ENCODE measurements around the gene NEDD4L.

DNA sequence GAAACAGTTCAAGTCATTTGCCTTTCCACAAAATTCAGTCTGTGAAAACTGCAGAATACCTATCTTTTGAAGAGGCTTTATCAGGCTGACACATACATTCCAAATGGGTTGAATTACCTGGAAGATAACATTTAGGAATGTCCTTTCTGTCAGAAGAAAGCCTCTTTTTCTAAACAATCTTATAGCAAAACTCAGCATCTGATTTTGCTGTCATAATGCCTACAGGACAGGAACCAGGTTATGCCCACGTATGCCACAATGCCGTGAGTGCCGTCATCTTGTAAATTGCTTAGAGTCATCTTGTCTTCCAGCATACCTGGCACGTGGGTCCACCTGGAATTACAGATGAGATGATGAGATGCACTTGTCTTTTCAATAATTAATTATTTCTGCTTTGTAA is 309.6 kb downstream of the NEDD4L start:
- TF ChIP-seq, protein P1, sequence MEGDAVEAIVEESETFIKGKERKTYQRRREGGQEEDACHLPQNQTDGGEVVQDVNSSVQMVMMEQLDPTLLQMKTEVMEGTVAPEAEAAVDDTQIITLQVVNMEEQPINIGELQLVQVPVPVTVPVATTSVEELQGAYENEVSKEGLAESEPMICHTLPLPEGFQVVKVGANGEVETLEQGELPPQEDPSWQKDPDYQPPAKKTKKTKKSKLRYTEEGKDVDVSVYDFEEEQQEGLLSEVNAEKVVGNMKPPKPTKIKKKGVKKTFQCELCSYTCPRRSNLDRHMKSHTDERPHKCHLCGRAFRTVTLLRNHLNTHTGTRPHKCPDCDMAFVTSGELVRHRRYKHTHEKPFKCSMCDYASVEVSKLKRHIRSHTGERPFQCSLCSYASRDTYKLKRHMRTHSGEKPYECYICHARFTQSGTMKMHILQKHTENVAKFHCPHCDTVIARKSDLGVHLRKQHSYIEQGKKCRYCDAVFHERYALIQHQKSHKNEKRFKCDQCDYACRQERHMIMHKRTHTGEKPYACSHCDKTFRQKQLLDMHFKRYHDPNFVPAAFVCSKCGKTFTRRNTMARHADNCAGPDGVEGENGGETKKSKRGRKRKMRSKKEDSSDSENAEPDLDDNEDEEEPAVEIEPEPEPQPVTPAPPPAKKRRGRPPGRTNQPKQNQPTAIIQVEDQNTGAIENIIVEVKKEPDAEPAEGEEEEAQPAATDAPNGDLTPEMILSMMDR (IDR thresholded peaks at IDR 0.05 in 2 of 3, conservative IDR thresholded peaks at IDR 0.05 in 1 of 3; ENCODE audit: control insufficient read depth in 2 of 3, extremely low read depth in 1 of 3, insufficient read depth in 1 of 3, low read depth in 3 of 3, low read length in 3 of 3), result no peak
- TF ChIP-seq GABPA (IDR thresholded peaks at IDR 0.05; ENCODE audit: low read depth), result no peak
